GM12874 (cell line): ENCODE measurements around the gene MAPK10.

Source experiments
- CTCF ChIP-seq: IDR thresholded peaks from 2 replicates; pipeline ENCODE4 v1.5.1; 2011; ENCODE audit warnings: low read depth, mild to moderate bottlenecking, control low read depth, low read length, moderate library complexity; ENCODE audit not compliant: insufficient read depth

MAPK10 gene

GRCh38 chr4:86011117-86011516 is 348.7 kb downstream of the MAPK10 start:
- TF ChIP-seq CTCF, result no peak

- no peak for TF ChIP-seq CTCF
These were observed 352.8 kb downstream of the MAPK10 start for GRCh38 chr4:86007042-86007441.

- no peak for TF ChIP-seq CTCF
These were observed 353.8 kb downstream of the MAPK10 start for GRCh38 chr4:86006057-86006456.

- TF ChIP-seq CTCF, result no peak
These were observed 355.8 kb downstream of the MAPK10 start for GRCh38 chr4:86004030-86004429.

GRCh38 chr4:86001591-86001990 is 358.3 kb downstream of the MAPK10 start:
- no peak for TF ChIP-seq CTCF

GRCh38 chr4:85995361-85995760 is 364.5 kb downstream of the MAPK10 start:
- TF ChIP-seq CTCF, result no peak

- no peak for TF ChIP-seq CTCF
These were observed 365.3 kb downstream of the MAPK10 start for GRCh38 chr4:85994576-85994975.

- no peak for TF ChIP-seq CTCF
These were observed 366.2 kb downstream of the MAPK10 start for GRCh38 chr4:85993641-85994040.
